Gastroesophageal sphincter (tissue), 3 donors: ENCODE data around the gene THADA.

Experiments used
- EP300 ChIP-seq: sonication (generic); formaldehyde crosslinking; IDR thresholded peaks from one replicate; pipeline ENCODE4 v1.6.1; 2017; ENCODE audit warnings: antibody characterized with exemption, mild to moderate bottlenecking
- POLR2A ChIP-seq, 2 donors: fragments of 450-650 bp; IDR thresholded peaks; one replicate each; pipeline ENCODE4 v1.6.1; 2017; ENCODE audit warnings: antibody characterized with exemption in 2 of 2, mild to moderate bottlenecking in 2 of 2, moderate library complexity in 1 of 2
- POLR2AphosphoS5 ChIP-seq: sonication (generic); formaldehyde crosslinking; IDR thresholded peaks from one replicate; pipeline ENCODE4 v1.6.1; 2017; ENCODE audit warnings: antibody characterized with exemption
- TF ChIP-seq, protein P1 (sequence below), 4 experiments: fragments of 200-600 bp in 2 of 4; fragments of 450-650 bp in 2 of 4; sonication (generic) in 1 of 4; IDR thresholded peaks; one replicate each; pipeline ENCODE4 v1.5.1; 2017 to 2019; ENCODE audit warnings: antibody characterized with exemption in 4 of 4, mild to moderate bottlenecking in 2 of 4, moderate library complexity in 2 of 4

DNA sequence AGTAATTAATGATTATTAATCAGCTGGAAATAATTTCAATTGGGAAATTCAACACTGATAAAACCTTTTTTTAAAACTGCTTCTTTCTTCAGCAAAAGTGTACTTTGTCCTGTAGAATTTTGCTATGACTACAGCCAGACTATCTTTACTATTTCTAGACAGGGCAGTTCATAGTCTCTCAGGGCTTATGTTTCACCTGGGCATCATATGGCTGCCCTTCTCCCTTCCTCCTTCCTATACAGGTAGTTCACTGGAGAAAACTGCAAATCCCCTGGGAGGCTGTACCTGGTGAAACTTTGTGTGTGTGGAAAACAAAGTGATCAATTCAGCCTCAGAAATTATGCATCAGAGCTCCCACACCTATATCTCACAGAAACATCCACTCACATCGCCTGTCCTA is 38.6 kb downstream of the THADA start:
- TF ChIP-seq, protein P1, sequence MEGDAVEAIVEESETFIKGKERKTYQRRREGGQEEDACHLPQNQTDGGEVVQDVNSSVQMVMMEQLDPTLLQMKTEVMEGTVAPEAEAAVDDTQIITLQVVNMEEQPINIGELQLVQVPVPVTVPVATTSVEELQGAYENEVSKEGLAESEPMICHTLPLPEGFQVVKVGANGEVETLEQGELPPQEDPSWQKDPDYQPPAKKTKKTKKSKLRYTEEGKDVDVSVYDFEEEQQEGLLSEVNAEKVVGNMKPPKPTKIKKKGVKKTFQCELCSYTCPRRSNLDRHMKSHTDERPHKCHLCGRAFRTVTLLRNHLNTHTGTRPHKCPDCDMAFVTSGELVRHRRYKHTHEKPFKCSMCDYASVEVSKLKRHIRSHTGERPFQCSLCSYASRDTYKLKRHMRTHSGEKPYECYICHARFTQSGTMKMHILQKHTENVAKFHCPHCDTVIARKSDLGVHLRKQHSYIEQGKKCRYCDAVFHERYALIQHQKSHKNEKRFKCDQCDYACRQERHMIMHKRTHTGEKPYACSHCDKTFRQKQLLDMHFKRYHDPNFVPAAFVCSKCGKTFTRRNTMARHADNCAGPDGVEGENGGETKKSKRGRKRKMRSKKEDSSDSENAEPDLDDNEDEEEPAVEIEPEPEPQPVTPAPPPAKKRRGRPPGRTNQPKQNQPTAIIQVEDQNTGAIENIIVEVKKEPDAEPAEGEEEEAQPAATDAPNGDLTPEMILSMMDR (IDR thresholded peaks at IDR 0.05), result no peak
- TF ChIP-seq POLR2A (IDR thresholded peaks at IDR 0.05) (no peak), POLR2AphosphoS5 (no peak), EP300 (no peak)
